RWPE1 (cell line): Measurements from ENCODE around the gene PTPN14.

Source experiments
- CTCF ChIA-PET: fragments of 350-600 bp; sonication (Branson Sonifier 250); formaldehyde crosslinking; extraction: SDS; loops from one replicate; lab custom pipeline; 2021; lab: Yijun Ruan, JAX
- POLR2A ChIA-PET: fragments of 400-600 bp; formaldehyde crosslinking; extraction: SDS; loops from one replicate; lab custom pipeline; 2020; ENCODE audit warnings: antibody characterized with exemption; ENCODE audit not compliant: low non-redundant PET; lab: Yijun Ruan, JAX
- DNase-seq: peaks from one replicate; pipeline ENCODE4 v3.0.0; 2012; ENCODE audit warnings: low spot score
- H3K27ac ChIP-seq: fragments of 450-650 bp; 2 replicates; pipeline ENCODE4 v1.5.1; 2017
- CTCF ChIP-seq: fragments of 450-650 bp; conservative IDR thresholded peaks from 2 replicates; pipeline ENCODE4 v1.5.1; 2017; ENCODE audit warnings: low read depth, mild to moderate bottlenecking

PTPN14 gene

DNA sequence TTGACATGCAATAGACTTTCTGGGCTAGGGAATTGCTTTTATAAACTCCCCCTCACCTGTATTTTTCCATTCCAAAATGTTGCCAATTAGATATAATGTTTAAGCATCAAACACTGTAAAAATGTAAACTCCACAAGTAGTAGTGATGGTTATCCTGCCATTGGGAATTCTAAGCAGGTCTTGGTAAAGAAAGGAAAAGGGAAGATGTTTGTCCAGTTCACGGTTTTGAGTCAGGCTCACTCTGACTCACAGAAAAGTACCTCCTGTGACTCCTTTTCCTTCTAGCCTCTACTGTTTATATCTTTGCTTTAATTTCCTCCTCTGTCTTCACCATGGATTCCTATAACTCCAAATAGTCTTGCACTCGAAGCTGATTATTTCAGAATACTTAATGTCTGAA, 19.0 kb upstream of the PTPN14 start:
- ChIA-PET POLR2A (no interaction called here), CTCF (no interaction called here)
- H3K27ac ChIP-seq, result no peak overlapping the region
- DNase-seq, result no peak
- TF ChIP-seq CTCF, result no peak

- no peak for DNase-seq
- ChIA-PET POLR2A (no interaction called here), CTCF (interaction anchor here (0.6 to 1.1 kb wide), 2 partner anchors 113 to 238 kb away, joined by 4 read pairs; no protein-coding TSS in a partner anchor)
- peak overlapping the region; percentile 73; the same call in 1 of the 2 replicates for H3K27ac ChIP-seq
- no peak for TF ChIP-seq CTCF
Measured at GRCh38 chr1:214569357-214570004, 18.1 kb upstream of the PTPN14 start.

GRCh38 chr1:214568328-214568727, 16.9 kb upstream of the PTPN14 start:
- no peak for DNase-seq
- peak overlapping the region; percentile 73 for H3K27ac ChIP-seq
- POLR2A ChIA-PET, result no interaction called here
- CTCF ChIA-PET, result interaction anchor here (1.1 kb wide), 1 partner anchor 237 kb away, joined by 4 read pairs; no protein-coding TSS in a partner anchor
- no peak for TF ChIP-seq CTCF

- H3K27ac ChIP-seq, result no peak overlapping the region
- DNase-seq, result no peak
- ChIA-PET CTCF (no interaction called here), POLR2A (interaction anchor here (0.8 kb wide), 1 partner anchor 16 kb away, joined by 3 read pairs; the partner anchor contains the start of gene PTPN14)
- no peak for TF ChIP-seq CTCF
Measured at GRCh38 chr1:214567481-214567980, 16.1 kb upstream of the PTPN14 start.

DNA sequence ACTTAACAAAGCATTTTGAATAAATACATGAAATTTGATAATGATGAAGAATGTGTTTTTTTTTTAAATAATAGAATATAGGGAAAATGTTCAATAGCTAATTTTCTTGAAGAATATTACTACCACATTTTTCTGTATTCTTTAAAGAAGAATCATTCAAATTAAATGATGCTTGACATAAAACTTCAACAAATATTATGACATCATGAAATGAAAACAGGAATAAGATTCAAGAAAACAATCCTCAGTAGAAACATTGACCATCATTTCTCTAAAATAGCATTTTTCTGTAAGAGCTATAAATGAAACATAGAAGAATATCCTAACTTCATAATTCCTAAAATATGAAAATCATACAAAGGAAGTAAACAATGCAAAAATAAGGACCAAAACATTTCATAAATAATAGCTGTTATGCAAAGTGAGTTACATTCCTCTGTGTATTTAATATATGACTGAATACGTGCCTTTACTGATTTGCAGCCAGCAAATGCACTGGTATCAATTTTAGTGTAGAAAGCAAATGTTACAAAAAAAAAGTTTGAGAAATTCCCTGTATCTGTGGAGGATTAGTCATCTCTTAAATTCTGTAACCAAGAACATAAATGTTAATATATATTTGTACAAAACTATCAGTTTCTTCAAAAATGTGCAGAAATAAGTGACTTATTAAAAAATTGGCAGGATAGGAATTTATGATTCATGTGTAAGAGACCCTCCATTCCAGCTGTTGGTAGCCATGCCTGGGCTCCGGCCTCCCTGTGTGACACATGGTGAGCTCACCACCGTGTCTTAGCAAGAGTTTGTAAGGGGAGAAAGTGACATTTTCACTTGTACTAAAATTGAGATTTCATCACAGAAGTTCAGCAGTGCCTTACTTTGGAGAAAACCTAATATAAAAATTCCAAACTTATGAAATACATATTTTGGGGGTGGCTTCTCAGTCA, 15.0 kb upstream of the PTPN14 start:
- CTCF ChIA-PET, result interaction anchor here (0.6 kb wide), 2 partner anchors 9 to 1400 kb away, joined by 5 read pairs; no protein-coding TSS in a partner anchor
- no peak overlapping the region for H3K27ac ChIP-seq
- POLR2A ChIA-PET, result no interaction called here
- TF ChIP-seq CTCF, result no peak
- DNase-seq, result peak; percentile 62

GRCh38 chr1:214565310-214565709, 13.9 kb upstream of the PTPN14 start:
- ChIA-PET CTCF (interaction anchor here (0.6 kb wide), 2 partner anchors 13 to 1401 kb away, joined by 3 to 5 read pairs; no protein-coding TSS in a partner anchor), POLR2A (no interaction called here)
- peak overlapping the region; percentile 54; the same call in 1 of the 2 replicates for H3K27ac ChIP-seq
- DNase-seq, result no peak
- no peak for TF ChIP-seq CTCF
